ENCODE measurements around the gene PTPRM.

GRCh38 chr18:7586379-7586778 lies 19.3 kb downstream of the PTPRM start:
- TF ChIP-seq CTCF (IDR thresholded peaks at IDR 0.05; ENCODE audit: low read depth, low read length, missing input control), result no peak
- no peak for TF ChIP-seq YY1 (IDR thresholded peaks at IDR 0.05)
